AG10803 (cell line): ENCODE data around the gene TNNT2.

Experiments
- DNase-seq: peaks from one replicate; pipeline ENCODE4 v3.0.0; 2010; ENCODE audit warnings: low read depth
- H3K4me3 ChIP-seq: 2 replicates; pipeline ENCODE4 v1.5.1; 2011; ENCODE audit warnings: mild to moderate bottlenecking, low read length, control low read depth
- CTCF ChIP-seq: conservative IDR thresholded peaks from 2 replicates; pipeline ENCODE4 v1.5.1; 2011; ENCODE audit warnings: mild to moderate bottlenecking, low read length, control low read depth, inconsistent platforms

Gene TNNT2

DNA sequence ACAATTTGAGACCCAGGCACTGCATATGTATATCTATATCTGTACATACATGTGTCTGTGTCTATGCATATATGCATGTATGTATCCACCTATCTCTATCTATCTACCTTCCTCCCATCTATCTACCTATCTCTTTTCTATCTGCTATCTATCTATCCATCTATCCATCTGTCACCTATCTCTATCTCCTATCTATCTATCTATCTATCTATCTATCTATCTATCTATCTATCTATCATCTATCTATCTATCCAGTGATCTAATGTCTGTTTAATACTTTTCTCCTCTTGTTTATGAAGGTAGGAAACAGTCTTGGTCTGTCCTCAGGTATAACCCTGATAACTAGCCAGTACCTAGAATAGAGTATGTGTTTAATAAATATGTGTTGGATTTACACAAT, 25.9 kb downstream of the TNNT2 start:
- H3K4me3 ChIP-seq: no peak overlapping the region
- no peak for TF ChIP-seq CTCF
- DNase-seq: no peak

DNA sequence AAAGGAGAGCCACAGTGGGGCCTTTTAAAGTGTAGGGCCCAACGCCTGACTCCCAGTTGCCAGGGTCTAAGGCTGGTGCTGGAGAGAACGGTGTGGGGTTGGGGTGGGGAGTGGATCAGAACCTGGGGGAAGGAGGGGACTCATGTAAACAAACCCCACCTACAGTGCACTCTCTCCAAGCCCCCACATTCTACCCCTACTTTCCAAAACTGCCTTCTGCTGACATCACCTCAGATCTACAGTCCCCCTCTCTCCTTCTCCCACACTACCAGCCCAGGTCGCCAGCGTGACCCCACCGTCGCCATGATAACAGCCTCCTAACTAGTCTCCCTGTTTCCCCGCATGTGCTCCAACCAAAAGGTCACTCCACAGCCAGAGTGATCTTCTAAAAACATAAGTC, 26.6 kb downstream of the TNNT2 start:
- no peak for DNase-seq
- no peak overlapping the region for H3K4me3 ChIP-seq
- TF ChIP-seq CTCF: no peak

DNA sequence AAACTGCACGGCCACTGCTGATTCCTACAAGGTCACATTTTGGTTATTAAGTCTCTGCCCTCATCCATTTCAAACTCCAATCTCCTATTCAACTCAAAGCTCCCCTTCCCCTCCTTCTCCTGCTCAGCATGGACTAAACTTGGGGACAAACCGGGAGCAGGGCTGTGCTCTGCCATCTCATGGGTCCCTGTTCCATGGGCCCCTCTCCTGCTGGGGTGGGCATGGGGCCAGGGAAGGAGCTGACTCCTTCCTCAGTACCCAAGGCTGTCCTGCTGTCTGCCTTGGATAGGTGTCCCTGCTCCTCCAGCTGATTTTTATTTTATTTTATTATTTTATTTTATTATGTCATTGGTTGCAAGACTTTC, 27.1 kb downstream of the TNNT2 start:
- no peak for DNase-seq

GRCh38 chr1:201349092-201349491, 28.4 kb downstream of the TNNT2 start:
- no peak for DNase-seq
- no peak overlapping the region for H3K4me3 ChIP-seq
- TF ChIP-seq CTCF: no peak

More for the DNA sequence above, 27.1 kb downstream of the TNNT2 start:
- TF ChIP-seq CTCF: no peak
- H3K4me3 ChIP-seq: no peak overlapping the region

- H3K4me3 ChIP-seq: no peak overlapping the region
- TF ChIP-seq CTCF: peak; percentile 72
- peak; percentile 35 for DNase-seq
Measured at GRCh38 chr1:201348211-201348566, 29.3 kb downstream of the TNNT2 start.

DNA sequence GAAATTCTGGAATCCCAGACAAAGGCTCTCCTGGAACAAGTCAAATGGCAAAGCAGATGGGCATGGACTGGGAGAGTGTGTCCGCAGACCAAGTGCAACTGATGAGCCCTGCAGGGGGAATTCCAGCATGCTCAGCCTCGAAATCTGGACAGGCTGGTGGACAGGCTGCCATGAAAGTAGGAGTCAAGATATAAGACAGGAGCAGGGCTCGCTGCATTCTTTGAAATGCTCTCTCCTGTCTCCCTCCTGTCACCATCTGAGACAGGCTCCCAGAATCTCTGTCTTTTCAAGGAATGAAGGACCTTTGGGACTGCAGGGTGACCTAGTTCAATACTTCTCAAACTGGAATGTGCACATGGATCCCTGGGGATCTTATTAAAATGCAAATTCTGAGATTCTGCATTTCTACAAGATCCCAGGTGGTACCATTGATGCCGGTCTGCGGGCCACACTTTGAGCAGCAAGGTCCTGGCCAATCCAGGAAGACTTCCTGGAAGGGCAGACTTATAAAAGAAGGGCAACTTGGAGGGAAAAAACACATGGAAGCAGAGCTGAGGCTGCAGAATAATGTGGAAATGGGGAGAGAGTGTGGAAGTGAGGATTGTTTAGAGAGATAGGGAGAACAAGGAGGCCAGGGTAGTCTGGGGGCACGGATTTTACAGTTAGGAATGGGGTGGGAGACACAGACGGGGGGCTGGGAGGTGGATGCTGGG, 29.8 kb downstream of the TNNT2 start:
- no peak overlapping the region for H3K4me3 ChIP-seq
- no peak for DNase-seq
- TF ChIP-seq CTCF: no peak

GRCh38 chr1:201346987-201347386, 30.5 kb downstream of the TNNT2 start:
- H3K4me3 ChIP-seq: no peak overlapping the region
- no peak for DNase-seq
- no peak for TF ChIP-seq CTCF
